GM19397 (cell line): Measurements from ENCODE around the gene PKP3.
"Not testable (repeated sequence)": the region's sequence is repeated elsewhere in the genome, so short reads cannot be mapped to it uniquely, and the experiment has no call there.

Source experiments
- ATAC-seq: cut with Tn5 transposase; IDR thresholded peaks from one replicate; pipeline ENCODE4 v1.9.1; 2021; ENCODE audit warnings: mild to moderate bottlenecking, moderate library complexity; ENCODE audit not compliant: unreplicated experiment

PKP3 gene

DNA sequence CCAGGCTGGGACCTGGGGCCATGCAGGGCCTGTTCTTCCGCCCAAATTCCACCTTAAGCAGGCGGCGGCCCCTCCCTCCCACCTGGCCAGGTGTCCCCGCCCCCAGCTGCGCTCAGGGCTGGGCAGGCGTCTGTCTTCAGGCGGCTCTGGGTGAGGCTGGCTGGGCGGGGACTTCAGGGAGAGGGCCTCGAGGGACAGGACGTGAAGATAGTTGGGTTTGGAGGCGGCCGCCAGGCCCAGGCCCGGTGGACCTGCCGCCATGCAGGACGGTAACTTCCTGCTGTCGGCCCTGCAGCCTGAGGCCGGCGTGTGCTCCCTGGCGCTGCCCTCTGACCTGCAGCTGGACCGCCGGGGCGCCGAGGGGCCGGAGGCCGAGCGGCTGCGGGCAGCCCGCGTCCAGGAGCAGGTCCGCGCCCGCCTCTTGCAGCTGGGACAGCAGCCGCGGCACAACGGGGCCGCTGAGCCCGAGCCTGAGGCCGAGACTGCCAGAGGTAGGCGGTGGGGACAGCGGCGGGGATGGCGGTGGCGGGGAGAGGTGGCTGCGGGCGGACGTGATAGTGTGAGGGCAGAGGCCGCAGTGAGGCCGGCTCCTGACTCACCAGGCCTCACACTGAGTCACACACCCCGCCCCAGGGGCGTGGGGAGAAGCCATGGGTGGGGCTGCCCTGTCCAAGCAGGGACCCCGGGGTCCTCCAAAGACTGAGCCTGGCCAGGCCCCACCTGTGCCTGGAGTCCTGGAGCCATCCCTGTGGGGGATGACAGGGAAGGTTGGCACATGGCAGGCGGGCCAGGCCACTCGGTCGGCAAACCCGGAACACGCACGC is at the start of gene PKP3:
PKP3 (plus strand) TSS at position 176 of the 824 bp plus-strand sequence; CDS start at position 260, 84 bp downstream.
- ATAC-seq = no peak

- ATAC-seq = no peak
These were observed 49.0 kb upstream of the PKP3 start for GRCh38 chr11:344836-345578.

DNA sequence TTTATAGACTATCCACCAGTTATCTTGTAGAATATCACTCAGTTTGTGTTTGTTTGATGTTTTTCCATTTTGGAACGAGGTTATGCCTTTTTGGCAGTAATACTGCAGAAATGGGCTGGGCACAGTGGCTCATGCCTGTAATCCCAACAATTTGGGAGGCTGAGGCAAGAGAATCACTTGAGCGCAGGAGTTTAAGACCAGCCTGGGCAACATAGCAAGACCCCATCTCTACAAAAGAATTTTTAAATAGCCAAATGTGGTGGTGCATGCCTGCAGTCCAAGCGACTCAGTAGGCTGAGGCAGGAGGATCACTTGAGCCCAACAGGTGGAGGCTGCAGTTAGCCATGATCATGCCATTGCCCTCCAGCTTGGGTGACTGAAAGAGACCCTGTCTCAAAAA is 47.5 kb upstream of the PKP3 start:
- ATAC-seq = no peak

DNA sequence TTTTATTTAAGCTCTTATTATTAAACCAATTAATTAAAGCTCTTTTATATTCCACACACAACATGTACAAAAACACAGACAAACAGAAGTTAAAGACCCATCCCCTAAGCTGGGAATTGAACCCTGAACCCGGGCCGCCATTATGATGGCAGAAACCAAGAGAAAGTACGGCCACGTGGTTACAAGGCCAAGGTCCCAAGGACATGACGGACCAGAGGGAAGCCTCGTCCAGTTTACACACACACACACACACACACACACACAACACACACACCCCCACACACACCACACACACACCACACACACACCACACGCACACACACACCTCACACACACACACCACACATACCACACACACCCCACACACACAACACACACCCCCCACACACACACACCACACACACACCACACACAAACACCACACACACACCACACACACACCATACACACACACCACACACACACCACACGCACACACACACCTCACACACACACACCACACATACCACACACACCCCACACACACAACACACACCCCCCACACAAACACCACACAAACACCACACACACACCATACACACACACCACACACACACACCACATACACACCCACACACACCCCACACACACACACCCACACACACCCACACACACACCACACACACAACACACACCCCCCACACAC is 44.6 kb upstream of the PKP3 start:
- not testable (repeated sequence) for ATAC-seq

DNA sequence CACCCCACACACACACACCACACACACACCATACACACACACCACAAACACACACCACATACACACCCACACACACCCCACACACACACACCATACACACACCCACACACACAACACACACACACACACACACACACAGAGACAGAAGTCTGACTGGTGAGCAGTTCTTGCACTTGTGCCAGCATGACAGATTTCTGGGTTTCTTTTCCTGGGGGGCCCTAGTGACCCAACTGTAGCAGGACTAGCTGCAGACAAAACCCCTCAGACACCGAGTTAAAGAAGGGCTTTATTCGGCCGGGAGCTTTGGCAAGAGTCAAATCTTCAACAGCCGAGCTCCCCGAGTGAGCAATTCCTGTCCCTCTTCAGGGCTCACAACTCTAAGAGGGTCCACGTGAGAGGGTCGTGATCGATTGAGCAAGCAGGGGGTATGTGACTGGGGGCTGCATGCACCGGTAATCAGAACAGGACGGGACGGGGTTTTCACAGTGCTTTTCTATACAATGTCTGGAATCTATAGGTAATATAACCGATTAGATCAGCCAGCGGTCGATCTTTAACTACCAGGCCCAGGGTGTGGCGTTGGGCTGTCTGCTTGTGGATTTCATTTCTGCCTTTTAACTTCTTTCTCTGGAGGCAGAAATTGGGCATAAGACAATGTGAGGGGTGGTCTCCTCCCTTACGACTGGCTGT is 43.8 kb upstream of the PKP3 start:
- ATAC-seq = not testable (repeated sequence)

GRCh38 chr11:350723-351255 is 43.2 kb upstream of the PKP3 start:
- no peak for ATAC-seq

- ATAC-seq = no peak
These were observed 42.6 kb upstream of the PKP3 start for GRCh38 chr11:351411-351810.

DNA sequence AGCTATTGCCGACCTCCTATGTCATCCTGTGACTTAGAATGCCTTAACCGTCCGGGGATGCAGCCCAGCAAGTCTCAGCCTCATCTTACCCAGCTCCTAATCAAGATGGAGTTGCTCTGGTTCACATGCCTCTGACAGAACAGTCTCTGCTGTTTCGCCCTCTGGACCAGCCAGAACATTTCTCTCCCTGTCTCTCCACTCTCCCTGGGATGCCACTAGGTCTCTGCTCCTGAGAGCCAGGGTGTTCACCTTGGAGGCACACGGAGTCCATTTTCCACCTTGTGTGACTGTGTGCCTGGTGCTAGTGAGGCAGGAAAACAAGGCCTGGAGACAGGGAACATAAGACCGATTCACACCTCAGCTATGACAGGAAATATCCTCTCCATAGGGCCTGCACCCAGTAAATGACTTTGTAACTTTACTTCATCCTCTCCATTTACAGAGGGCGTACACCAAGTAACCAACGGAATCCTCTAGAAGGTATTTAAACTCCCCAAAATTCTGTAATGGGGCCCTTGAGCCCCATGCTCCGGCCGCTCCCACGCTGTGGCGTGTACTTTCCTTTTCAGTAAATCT is 41.5 kb upstream of the PKP3 start:
- no peak for ATAC-seq

DNA sequence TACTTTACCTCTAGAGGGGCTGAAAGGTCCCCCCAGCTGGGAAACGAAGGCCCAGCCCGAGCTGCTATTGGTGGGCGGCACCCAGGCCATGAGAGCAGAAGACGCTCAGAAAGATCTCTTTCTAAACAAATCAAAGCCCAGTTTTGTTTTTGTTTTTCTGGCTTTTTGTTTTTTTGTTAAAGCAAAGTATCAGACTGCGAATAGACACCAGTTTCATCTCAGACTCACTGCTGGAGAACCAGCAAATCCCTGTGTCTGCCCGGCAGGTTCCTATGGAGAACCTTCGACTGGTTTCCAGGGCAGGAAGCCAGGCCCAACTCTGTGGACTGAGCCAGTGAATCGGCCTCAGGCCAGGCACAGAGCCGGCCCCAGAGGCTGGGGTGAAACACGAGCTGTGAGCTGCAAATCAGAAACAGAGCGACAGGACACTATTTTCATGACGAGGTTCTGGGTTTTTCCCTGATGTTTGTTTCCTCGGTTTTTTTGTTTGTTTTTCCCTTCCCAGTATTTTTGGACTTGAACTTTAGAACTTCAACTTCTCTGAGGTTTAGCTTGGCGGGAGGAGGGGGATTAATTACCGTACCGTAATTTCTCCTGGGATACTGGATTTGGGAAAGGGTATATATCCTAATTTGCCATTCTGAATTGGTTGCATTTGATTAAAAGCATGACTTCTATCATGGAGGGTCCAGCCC is 40.7 kb upstream of the PKP3 start:
- ATAC-seq = no peak

- peak; percentile 63 for ATAC-seq
These were observed 38.2 kb upstream of the PKP3 start for GRCh38 chr11:355581-356458.

- no peak for ATAC-seq
These were observed 37.4 kb upstream of the PKP3 start for GRCh38 chr11:356610-357009.

- no peak for ATAC-seq
These were observed 36.4 kb upstream of the PKP3 start for GRCh38 chr11:357582-357981.

- no peak for ATAC-seq
These were observed 35.7 kb upstream of the PKP3 start for GRCh38 chr11:358129-358800.

- no peak for ATAC-seq
These were observed 34.8 kb upstream of the PKP3 start for GRCh38 chr11:359181-359714.

DNA sequence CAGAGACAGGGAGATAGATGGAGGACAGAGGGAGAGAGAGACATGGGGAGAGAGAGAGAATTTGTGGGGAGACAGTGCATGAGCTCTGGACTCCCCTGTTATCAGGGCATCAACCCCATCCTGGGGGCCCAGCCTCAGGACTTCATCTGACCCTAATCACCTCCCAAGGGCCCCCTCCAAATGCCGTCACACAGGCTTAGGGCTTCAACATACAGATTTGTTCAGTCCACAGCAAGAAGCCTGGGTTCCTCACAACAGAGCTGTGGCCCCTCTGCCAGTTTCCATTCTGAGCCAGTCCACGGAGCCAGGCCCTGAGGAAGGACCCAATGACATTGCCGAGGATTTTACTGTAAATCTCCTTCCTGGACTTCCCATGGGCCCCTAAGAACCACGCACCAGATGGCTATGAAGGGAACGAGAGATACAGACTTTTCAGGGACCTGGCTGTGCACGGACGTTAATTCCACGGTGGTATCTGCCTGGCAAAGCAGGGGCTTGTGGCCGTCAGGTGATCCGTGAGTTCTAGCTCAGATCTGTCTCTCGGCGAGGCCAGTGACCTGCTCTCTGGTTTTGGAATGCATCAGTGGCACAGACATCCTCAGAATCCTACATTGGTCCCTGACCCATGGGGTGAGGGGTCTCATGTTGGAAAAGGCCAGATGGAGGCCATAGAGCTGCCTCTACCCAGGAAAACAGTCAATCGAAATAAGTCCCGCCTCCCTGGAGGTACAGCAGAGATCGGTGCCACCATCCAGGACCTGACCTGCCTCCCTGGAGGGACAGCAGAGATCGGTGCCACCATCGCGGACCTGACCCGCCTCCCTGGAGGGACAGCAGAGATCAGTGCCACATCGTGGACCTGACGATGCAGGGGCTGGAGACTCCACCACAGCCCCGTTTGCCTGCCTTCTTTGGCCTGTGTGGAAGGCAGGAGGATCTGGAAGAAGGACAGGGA is 33.4 kb upstream of the PKP3 start:
- ATAC-seq = no peak

- no peak for ATAC-seq
These were observed 31.2 kb upstream of the PKP3 start for GRCh38 chr11:362642-363442.
